ENCODE results near the gene THADA.
"Not testable (repeated sequence)": the region's sequence is repeated elsewhere in the genome, so short reads cannot be mapped to it uniquely, and the experiment has no call there.

THADA gene

DNA sequence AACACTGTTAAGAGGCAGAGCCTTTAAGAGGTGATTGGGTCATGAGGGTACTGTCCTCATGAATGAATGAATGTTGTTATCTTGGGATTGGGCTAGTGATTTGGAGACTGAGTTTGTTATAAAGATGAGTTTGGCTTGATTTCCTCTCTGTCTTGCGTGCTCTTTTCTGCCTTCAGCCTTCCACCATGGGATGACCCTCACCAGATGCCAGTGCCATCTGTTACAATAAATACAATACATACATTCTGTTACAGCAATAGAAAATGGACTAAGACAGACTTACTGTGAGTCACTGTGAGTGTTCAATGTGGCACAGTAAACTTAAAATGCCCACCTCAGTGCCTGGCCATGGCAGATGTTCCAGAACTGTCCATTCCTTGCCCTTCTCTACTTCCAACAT, 274.4 kb downstream of the THADA start:
- DNase-seq, result no peak

DNA sequence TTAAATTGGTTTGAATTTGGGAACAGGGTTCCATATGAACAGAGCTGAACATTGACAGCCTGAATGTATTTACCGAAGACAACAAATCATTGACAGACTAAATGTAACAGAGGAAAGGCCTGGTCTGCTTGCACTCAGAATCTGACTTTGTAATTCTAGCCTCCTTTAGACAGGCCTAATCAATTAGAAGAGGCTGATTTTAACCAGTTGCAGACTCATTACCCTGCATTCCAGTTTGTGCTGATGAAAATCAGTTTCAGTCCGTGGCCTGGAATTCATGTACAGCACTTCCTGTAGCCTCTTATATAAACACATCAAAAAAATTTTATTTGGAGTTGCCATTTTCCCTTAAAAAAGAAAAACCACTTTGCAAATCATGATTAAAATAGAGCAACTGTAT, 276.3 kb downstream of the THADA start:
- peak; percentile 78 for DNase-seq

DNA sequence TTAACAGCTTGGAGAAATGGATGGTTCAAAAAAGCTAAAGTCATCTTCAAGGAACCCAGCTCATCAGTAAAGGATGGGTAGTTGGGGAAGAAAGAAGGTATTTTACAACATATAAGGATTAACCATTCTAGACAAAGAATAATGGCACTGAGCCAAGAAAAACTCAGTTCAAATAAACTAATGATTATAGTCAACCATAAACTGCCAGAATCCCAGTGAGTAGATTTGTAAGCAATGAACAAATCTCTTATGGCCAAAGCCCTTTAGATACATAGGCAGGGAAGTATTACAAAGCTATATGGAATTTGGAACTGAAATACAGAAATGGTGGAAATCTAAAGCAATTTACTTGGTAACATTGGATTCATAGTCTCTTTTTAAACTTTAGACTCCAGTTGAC, 277.0 kb downstream of the THADA start:
- peak; percentile 82 for DNase-seq

DNA sequence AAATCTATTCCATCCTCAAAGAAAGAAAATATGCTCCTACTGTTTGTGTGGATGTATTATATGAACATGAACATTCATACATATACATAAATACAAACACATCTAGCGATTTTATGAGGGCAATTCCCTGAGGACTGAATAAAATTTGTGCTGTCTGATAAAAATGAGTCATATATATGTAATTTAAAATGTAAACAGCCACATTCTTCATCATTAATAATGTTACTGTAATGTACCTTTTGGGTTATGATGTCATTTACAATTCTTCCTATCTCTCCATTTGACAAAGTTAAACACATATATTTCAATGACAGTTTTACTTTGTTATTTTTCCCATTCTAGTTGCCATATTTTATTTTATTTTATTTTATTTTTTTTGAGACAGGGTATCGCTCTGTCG, 278.2 kb downstream of the THADA start:
- DNase-seq, result no peak

DNA sequence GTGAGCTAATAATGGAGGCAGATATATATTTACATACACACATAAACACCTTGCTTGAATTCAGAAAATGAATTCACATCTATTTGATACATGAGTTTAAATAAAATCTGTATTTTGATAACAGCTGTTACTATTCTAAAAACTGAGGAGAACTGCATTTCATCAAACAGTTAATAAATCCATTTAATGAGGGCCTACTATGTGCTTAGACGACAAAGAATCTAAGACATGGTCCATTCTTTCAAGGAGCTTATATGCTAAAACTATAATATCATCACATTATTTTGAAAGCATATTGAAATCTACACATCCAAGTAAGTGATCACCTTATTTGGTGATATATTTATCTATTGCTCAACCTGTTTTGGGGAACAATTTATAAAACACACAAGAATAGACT, 278.6 kb downstream of the THADA start:
- DNase-seq, result no peak

DNA sequence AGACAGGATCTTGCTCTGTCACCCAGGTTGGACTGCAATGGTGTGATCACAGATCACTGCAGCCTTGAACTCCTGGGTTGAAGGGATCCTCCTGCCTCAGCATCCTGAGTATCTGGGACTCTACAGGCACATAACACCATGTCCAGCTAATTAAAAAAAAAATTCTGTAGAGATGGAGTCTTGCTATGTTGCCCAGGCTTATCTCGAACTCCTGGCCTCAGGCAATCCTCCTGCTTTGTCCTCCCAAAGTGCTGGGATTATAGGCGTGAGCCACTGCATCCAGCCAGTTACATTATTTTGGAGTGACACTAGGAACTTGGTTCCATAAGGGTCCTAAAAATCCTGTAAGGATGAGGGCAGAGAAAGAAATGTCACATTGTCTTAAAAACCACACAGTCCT, 280.4 kb downstream of the THADA start:
- no peak for DNase-seq

DNA sequence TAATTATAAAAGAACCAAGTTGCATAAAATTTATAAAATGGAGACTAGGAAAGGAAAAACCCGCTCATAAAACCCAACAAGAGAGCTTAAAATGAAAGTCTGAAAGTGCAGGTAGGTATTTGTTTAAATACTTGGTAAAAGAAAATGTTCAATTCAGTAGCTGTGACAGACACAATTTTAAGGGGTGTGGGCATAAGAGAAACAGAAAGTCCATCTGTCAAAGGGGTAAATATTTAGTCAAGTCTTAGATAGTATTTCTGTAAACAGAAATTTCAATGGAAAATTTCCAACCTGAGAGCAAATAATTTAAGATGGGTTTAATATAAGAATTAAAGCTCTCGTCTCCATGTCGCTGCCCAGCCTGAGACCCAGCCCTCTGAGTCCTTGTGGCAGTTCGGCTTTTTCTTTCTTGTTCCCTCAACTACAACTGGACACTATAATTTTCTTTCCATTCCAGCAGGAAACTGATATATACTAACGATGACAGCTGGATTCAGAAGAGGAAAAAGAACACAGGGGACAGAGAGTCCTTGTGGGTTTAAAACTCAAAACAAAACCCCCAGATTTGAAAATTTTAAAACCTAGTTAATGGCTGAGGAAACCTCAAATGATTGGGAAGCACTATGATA, 281.4 kb downstream of the THADA start:
- no peak for DNase-seq

DNA sequence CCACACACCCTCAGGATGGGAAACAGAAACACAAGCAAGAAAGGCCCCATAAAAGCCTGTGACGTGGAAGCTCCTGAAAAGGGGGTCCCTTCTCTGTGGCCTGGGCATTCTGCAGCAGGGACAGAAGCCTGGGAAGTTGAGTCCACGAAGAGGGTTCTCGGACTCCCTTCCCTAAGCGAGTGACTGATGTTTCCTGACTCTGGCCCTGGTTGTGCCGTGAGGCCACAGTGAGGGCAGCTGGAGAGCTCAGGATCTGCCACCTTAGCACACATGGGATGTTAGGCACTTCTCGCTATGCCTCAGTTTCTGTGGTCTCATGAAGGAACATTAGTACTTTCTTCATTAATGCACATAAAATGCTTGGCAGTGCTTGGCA, 282.2 kb downstream of the THADA start:
- DNase-seq, result no peak

DNA sequence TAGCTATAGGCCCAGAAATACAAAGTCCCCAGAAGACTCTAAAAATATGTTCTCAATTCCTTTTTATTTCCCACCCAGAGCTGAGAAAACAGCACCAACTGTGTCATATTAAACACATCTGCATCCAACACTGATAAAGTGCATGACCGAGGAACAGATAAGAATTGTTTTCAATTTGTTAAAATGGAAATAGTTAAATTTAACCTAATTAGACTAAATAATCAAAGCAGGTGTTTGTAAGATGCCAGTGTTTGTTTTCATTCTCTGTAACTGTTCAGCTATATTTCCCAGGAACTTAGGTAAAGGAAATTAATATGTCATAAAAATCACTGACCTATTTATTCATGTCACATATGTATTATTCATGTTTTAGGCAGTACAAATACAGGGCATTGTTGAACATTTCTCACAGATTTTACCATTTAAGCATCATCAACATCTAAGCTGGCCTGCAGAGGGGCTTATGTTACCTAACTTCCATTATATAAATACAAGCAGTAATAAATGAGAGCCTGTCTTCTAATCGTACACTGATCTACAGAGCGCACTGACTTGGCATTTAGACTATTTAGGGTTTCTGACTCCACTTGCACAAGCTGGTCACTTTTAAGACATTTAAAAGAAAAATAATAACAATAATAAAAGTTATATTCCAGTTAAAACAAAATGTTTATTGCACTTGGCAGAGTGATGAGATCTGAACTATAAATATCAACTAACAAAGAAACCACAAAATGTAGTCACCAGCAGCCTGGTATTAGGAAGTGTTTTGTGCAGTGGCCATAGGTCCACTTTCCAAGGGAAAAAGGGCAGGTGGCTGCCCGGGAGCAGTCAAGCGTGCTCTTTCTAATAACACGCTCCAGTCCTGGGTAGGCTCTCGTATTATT, 282.8 kb downstream of the THADA start:
- DNase-seq, result peak; percentile 38

DNA sequence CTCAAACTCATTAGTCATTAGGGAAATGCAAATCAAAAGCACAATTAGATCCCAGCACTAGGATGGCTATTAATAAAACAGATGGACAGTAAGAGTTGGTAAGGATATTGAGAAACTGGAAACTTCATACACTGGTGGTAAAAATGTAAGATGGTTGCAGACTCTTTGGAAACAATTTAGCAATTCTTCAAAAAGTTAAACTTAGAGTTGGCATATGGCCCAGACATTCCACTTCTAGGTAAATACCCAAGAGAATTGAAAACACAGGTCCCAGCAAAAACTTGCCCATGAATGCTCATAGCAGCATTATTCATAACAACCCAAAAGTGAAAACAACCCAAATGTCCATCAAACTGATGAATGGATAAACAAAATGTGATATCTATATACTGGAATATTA, 284.6 kb downstream of the THADA start:
- DNase-seq, result peak; percentile 88

DNA sequence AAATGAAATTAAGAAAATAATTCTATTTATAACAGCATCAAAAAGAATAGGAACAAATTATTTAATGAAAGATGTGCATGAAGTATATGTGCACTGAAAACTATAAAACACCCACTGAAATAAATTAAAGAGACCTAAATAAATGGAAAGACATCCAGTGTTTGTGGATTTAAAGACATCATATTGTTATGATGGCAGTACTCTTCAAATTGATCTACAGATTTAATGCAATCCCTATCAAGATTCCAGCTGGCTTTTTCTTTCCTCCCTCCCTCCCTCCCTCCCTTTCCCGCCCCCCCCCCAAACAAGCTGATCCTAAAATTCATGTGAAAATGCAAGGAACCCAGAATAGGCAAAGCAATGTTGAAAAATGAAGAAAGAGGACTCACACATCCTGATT, 285.9 kb downstream of the THADA start:
- no peak for DNase-seq

DNA sequence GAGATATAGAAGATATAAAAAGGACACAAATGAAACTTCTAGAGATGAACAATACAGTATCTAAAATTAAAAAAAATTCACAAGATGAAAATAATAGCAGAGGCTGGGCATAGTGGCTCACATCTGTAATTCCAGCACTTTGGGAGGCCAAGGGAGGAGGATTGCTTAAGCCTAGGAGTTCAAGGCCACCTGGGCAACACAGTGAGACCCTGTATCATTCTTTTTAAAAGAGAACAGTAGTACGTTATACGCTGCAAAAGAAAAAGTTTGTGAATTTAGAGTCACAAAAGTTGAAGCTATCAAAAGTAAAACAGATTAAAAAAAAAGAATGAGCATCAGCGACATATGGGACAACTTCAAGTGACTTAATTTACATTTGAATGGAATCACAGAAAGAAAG, 287.9 kb downstream of the THADA start:
- no peak for DNase-seq

DNA sequence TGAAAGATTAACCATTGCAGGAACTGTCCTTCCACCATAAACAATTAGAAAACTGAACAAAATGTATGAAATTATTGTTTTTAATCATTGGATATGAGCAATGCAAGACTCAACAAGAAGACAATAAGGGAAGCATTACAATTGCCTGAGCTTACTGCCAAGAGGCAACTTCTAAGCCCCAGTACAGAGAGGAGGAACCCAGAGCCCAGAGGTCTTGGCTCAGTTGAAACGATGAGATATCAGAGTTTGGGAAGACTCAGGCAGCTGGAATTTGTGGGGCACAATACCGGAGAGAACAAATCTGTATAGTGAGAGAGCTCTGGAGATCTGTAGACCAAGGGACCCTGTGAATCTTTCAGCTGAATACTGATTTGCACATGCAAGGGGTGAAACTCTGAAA, 288.8 kb downstream of the THADA start:
- no peak for DNase-seq

DNA sequence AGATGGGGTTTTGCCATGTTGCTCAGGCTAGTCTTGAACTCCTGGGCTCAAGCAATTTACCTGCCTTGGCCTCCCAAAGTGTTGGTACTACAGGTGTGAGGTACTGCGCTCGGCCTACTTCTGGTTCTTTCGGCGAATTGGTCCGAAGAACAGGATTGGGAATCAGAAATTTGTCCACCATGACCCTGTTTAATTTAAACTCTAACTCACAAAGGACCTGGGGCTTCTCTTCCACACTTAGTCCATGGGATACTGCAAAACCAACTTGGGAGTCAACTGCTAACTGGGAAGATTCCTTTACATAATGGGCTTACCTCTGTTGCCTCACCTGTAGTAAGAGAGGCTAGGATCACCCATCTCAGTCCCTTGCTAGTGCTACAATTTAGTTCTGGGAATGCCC, 289.6 kb downstream of the THADA start:
- DNase-seq, result no peak

DNA sequence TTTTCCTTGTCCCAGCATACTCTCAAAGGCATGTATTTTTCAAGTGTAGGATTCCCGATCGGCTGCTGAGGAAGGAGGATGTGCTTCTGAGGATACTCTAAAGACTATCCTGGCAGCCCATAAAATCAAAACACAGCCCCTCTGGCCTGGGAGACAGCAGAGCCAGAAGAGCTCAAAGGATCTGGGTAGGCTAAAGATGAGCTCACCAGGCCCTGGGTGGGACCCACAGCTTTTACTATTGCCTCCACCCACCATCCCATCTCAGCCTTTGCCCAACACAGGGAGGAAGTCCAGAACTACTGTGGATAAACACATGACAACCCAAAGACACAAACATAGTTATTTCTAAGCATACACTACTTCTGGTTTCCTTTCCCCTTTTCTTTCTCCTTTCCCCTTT, 290.3 kb downstream of the THADA start:
- no peak for DNase-seq

DNA sequence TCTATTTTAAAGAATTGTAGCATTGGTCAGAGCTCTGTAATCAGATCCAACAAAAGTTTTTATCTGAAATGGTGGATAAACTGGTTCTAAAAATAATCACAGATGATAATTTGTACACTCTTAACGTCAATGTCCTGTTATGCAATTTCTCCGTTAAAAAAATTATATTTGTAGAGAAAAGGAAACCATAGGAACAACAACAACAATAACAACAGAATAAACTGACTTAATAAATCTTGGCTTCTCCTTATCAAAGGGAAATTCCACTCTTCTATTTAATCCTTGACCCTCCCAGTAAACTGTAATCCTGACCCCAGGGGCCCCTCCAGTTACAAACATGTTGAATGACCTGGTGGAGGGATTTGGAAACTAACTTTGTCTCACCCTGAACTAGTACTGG, 290.8 kb downstream of the THADA start:
- DNase-seq, result no peak

DNA sequence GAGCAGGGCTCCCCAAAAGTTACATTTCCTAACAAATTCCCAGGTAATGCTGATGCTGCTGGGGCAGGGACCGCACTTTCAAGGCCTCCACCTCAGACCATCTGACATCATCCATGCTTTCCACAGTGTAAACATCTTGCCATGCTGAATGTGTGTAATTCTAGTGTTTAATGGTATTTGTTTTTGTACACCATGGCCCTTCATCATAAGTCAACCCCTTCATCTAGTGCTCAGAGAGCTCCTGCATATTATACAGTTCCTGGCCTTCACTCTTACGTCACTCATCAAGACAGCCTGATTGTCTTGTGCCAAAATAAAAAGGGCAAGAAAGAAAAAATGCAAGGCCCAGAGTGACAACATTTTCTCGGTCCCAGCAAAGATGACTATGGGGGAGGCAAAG, 291.9 kb downstream of the THADA start:
- DNase-seq, result no peak

DNA sequence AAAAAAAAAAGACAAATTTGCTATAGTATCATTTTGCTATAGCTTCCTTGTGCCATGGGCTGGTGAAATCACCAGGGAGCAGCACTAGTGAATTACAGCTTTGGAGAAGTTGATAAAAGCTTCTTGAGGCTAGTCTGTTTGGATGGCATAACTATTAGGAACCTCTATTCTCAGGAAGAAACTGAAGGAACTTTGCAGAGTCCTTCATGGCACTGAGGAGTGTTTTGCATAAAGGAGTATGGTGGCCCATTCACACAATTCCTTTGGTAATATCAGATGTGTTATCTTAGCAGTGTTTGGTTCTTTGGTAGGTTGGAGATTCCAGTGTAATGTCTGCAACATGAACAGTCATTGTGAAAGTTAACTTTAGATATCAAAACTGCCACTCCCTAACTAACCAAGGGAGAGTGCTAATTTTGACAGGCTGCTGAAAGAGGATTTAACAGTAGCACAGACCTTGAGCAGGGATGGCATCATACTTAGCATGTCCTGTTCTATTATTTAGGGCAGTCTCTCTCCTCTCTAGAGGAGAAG, 292.8 kb downstream of the THADA start:
- DNase-seq, result no peak

DNA sequence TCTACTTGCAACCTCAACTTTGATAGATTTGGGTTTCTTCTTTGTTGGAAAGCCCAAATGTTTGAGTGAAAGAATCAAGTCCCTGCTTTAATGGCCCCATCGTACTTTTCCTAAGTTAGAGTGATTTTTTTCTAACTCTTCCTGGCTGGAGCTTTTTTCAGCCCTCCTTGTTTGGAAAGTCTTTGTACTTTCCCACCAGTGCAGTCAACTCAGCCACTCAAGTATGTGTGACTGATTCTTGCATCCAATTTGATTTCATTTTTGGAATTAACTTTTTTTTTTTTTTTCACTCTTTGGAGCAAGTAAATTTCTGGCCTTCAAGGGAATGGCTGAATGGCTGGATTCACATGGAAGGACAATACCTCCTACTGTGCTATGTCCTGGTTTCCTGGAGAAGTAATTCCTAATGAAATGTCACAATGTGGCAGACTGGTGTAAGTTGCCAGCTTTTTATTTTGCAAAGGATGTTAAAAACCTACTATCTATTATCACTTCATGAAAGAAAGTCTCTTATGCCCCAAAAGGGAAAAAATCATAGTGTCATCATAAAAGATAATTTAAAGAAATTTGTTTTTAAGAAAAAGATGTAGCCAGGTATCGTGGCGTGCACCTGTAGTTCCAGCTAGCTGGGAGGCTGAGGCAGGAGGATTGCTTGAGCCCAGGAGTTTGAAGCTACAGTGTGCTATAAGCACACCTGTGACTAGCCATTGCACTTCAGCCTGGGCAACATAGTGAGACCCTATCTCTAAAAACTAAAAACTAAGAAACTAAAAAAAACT, 293.5 kb downstream of the THADA start:
- DNase-seq, result no peak

DNA sequence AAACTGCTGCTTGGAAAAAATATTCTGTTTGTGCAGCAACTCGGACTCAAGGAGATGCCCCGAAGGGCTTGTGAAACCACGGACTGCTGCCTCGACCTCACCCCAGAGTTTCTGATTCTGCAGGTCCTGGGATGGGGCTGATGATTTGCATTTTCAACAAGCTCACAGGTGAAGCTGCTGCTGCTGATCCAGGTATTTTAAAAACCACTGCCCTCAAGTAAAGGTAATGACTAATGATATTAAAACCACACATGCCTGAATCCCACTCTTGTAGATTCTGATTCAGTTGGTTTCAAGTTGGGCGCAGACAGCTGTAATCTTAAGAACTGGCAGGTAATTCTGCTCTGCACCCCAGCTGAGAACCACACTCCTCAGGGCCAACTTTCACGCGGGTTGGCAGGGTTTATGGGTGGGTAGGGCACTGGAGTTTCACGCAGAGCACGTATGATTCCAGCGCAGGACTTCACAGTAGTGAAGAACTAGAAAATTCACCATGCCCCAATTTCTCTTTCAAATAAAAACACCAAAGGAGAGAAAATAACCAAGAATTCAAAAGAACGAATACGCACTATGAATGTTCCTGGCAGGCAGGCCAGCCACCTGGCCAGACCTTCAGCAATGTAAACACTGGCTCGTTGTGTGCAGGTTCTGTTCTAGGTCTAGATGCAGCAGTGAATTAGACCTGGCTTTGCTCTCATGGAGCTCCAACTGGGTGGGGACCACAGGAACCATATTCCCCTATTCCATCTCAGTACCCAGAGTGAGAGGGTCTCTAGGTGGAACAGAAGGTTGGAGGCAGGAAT, 294.9 kb downstream of the THADA start:
- DNase-seq, result no peak

DNA sequence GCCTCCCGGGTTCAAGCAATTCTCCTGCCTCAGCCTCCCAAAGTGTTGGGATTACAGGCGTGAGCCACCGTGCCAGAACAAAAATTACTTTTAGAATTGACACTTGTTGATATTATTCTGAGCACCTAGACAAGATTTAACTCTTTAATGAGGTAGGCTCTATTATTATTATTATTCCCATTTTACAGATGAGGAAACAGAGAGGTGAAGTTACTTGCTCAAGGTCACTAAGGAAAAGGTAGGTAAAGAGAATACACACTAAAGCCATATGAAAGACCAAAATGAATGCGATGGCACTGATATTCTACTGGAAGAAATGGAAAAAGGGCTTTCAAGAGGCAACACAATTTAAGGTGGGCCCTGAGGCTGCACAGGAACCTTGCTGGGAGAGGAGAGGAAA, 295.6 kb downstream of the THADA start:
- no peak for DNase-seq

DNA sequence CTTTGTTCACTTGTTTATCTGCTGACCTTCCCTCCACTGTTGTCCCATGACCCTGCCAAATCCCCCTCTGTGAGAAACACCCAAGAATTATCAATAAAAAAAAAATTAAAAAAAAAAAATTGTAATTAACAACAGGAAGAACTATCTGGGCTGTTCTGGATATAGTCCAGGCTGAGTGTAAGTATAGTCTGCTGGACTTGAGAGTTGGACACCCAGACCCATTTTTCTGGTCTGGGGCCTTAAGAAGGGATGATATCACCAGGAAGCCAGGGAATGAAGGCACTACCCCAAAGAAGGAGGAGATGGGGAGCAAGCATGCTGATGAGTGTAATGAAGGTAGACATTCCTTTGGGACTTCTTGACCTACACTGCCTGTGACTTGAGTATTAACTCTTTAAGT, 297.3 kb downstream of the THADA start:
- DNase-seq, result no peak

DNA sequence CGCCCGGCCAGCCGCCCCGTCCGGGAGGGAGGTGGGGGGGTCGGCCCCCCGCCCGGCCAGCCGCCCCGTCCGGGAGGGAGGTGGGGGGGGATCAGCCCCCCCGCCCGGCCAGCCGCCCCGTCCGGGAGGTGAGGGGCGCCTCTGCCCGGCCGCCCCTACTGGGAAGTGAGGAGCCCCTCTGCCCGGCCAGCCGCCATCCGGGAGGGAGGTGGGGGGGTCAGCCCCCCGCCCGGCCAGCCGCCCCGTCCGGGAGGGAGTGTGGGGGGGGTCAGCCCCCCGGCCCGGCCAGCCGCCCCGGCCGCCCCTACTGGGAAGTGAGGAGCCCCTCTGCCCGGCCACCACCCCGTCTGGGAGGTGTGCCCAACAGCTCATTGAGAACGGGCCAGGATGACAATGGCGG, 298.1 kb downstream of the THADA start:
- not testable (repeated sequence) for DNase-seq

Data from fibroblast of upper back skin (primary cell).